Renal cortex interstitium (tissue), 11 donors: Measurements from ENCODE around the gene FAM177A1. TPM values are rescaled to one million over a fixed set of nuclear protein-coding genes. Genes with fewer than 3 reads are reported as not detected.

ENCODE experiments used
- DNase-seq, 11 donors: peaks; one replicate each; pipeline ENCODE4 v3.0.0-alpha.2; 2013; ENCODE audit warnings: low read depth in 9 of 11, low spot score in 4 of 11; ENCODE audit errors: extremely low read depth in 1 of 11
- polyA plus RNA-seq, 3 donors: library from polyadenylated mRNA; unstranded; fragments of 120-200 nt; gene quantifications; one replicate each; pipeline ENCODE4 v1.2.1, GENCODE V29; 2013; ENCODE audit not compliant: insufficient read length in 3 of 3

Gene FAM177A1
- polyA plus RNA-seq, 3 donors: 53.4 to 69.2 (median 57.5) TPM

GRCh38 chr14:35114036-35114435 lies 68.0 kb downstream of the FAM177A1 start:
- DNase-seq: no peak

- no peak for DNase-seq
These were observed 70.2 kb downstream of the FAM177A1 start for GRCh38 chr14:35116242-35116641.

DNA sequence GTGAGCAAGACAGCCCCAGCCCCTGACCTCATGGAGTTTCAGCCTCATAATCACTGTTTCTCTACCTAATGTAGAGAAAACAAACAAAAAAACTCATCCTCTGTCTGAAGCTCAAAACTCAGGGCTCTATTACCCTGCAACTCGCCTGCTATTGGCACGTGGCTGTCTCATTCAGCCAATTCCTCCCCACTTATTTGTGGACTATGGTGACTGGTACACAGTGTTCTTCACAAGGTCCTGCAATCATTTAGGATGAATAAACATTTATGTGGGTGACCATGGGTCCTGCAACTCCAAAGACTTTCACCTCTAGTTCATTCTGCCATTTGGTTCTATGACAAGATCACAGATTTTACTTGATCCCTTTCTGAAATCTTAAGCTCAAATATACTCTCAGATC lies 71.0 kb downstream of the FAM177A1 start:
- DNase-seq: no peak

DNA sequence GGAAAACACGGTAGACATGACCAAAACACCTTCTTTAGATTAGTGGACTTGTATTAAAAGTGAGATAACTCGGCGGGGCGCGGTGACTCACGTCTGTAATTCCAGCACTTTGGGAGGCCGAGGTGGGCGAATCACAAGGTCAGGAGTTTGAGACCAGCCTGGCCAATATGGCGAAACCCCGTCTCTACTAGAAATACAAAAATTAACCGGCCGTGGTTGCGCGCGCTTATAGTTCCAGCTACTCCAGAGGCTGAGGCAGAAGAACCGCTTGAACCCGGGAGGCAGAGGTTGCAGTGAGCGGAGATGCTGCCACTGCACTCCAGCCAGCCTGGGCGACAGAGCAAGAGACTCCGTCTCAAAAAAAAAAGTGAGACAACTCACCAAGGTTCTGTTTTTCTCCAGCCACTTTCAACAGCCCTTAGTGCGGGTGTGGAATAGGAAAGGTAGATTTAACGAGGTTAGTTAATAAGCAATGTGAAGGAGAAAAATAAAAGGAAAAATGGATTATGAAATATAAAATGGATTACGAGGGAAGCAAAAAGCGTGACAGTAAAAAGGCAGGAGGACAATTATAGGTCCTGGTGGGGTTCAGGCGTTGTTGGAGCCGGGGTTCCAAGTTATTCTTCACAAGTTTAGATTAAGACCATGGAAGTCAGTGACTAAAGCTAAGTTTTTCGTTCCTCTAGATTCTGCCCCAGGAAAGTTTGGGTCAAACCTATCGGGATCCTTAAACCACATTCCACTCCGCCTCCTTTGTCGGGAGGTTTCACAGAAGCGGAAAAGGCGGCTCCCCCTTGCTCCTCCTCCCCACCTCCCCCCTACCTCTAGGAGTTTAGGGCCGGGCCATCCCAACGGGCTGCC lies 75.2 kb downstream of the FAM177A1 start:
- peak in 2 of 11 donors; percentile 6 to 18 for DNase-seq

- DNase-seq: peak; percentile 81 to 98 (median 90)
These were observed 76.0 kb downstream of the FAM177A1 start, which contains the start of the genes PPP2R3C and PRORP for GRCh38 chr14:35121887-35122695. Gene PPP2R3C (minus strand): TSS chr14:35121990. CDS start chr14:35121959, 31 bp downstream. Gene PRORP (plus strand): TSS chr14:35122552. CDS start chr14:35123246, 694 bp downstream.

- DNase-seq: peak in 3 of 11 donors; percentile 6 to 37 (median 29)
These were observed 76.8 kb downstream of the FAM177A1 start for GRCh38 chr14:35122696-35123387.

DNA sequence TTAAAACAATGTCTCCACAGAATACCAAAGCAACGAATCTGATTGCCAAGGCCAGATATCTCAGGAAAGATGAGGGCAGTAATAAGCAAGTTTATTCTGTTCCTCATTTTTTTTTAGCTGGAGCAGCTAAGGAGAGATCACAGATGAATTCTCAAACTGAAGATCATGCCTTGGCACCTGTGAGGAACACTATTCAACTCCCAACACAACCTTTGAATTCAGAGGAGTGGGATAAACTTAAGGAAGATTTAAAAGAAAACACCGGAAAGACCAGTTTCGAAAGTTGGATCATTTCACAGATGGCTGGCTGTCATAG lies 77.3 kb downstream of the FAM177A1 start:
- no peak for DNase-seq

DNA sequence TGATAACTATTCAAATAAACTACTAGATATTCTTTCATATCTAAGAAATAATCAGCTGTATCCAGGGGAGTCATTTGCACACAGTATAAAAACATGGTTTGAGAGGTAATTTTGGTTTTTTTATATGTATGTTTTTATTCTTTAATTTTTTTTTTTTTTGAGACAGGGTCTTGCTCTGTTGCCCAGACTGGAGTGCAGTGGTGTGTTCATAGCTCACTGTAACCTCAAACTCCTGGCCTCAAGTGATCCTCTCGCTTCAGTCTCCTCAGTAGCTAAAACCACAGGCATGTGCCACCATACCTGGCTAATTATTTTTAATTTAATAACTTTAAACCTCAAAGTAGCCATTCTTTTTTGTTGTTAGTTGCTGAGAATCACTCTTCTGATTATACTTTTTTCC lies 78.1 kb downstream of the FAM177A1 start:
- DNase-seq: no peak

Other genes with a start within 250 kb of the FAM177A1 start
- gene BAZ1A, start 170.9 kb upstream of the FAM177A1 start, polyA plus RNA-seq: 10 to 100 TPM; 25.2 to 29.7 (median 29.4) TPM
- gene SRP54, start 63.3 kb upstream of the FAM177A1 start, polyA plus RNA-seq: 10 to 100 TPM; 65.3 to 80.9 (median 77.4) TPM
- gene PPP2R3C, start 75.7 kb downstream of the FAM177A1 start, polyA plus RNA-seq: 10 to 100 TPM; 44.2 to 48.6 (median 46.6) TPM
- 10 to 100 TPM; 27.2 to 30.6 (median 27.3) TPM for gene PRORP, start 76.3 kb downstream of the FAM177A1 start, polyA plus RNA-seq
- 100 to 1,000 TPM; 150 to 189 (median 177) TPM for gene PSMA6, start 246.1 kb downstream of the FAM177A1 start, polyA plus RNA-seq